UCSD-AML1 (cell line): Measurements from ENCODE around the gene C2orf76.

Source experiments
- DNase-seq: peaks from one replicate; lab custom pipeline; 2025; ENCODE audit not compliant: unreplicated experiment; lab: John Stamatoyannopoulos, UW

The C2orf76 gene

DNA sequence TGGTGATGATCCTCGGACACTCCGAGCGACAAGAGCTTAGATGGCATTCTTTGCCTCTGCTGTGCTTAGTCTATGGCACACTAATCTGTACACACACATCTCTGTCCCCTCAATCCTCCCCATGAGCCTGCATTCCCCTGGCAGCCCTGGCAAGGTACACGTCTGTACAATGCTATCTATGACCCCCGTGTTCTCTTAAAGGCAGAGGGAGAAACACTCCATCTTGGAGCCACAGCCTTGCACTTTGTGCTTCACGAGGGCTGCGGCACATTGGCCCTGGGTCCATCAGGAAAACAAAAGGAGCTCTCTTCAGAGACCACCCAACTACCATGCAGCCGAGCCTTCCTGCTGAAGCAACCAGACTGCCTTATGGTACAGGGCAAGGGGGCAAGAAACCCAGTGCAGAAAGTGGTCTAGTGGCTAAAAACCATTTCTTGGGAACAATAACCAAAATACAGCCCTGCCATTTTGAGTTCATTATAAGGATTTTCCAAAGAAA lies 100.5 kb downstream of the C2orf76 start:
- DNase-seq = no peak

- DNase-seq = no peak
Measured at GRCh38 chr2:119265693-119266066, 101.0 kb downstream of the C2orf76 start.

DNA sequence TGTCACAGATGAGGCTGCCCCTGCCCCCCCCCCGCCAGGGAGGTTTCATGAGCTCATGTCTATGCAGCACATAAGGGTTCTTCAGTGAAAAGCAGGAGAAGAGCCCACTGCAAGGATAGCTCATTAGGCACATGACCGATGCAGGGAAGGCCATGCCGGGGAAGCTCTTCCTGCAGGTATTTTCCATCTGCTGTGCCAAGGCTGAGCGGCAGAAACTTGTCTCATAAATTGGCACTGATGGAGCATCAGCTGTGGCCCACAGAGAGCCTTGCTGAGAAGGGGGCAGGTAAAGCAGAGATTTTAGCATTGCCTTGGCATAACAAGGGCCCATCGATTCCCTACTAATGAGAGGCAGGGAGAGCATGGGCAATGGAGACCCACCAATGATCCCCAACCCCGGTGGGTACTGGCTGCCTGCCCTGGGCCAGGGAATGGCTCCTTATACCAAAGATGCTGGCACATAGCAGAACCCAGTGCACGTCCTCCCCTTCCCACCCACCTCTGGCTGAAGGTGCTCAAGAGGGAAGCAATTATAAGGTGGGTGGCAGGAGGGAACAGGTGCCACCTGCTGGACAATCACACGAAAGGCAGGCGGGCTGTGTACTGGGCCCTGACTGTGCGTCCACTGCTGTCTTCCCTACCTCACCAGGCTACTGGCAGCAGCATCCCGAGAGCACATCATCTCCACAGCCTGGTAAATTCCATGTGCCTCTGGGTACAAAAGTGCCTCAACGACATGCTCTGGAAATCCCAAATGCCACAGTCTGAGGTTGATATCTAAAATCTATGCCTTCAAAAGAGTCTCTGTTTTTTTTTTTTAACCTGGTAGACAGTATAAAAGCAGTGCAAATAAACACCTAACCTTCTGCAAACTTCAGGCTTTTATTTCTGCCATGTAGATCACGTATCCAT lies 101.6 kb downstream of the C2orf76 start:
- peak; percentile 34 for DNase-seq

DNA sequence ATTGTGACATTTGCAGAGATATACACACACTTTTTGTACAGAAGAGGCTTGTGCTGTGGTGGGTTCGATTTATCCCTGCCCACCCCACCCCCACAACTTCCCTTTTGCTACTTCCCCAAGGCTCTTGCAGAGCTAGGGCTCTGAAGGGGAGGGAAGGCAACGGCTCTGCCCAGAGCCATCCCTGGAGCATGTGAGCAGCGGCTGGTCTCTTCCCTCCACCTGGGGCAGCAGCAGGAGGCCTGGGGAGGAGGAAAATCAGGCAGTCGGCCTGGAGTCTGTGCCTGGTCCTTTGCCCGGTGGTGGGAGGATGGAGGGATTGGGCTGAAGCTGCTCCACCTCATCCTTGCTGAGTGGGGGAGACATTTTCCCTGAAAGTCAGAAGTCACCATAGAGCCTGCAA lies 103.0 kb downstream of the C2orf76 start:
- DNase-seq = peak; percentile 22

DNA sequence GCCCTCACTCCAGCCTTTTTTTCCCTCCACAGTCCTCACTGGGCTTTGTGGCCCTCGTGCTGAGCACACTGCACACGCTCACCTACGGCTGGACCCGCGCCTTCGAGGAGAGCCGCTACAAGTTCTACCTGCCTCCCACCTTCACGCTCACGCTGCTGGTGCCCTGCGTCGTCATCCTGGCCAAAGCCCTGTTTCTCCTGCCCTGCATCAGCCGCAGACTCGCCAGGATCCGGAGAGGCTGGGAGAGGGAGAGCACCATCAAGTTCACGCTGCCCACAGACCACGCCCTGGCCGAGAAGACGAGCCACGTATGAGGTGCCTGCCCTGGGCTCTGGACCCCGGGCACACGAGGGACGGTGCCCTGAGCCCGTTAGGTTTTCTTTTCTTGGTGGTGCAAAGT lies 103.6 kb downstream of the C2orf76 start:
- DNase-seq = no peak

DNA sequence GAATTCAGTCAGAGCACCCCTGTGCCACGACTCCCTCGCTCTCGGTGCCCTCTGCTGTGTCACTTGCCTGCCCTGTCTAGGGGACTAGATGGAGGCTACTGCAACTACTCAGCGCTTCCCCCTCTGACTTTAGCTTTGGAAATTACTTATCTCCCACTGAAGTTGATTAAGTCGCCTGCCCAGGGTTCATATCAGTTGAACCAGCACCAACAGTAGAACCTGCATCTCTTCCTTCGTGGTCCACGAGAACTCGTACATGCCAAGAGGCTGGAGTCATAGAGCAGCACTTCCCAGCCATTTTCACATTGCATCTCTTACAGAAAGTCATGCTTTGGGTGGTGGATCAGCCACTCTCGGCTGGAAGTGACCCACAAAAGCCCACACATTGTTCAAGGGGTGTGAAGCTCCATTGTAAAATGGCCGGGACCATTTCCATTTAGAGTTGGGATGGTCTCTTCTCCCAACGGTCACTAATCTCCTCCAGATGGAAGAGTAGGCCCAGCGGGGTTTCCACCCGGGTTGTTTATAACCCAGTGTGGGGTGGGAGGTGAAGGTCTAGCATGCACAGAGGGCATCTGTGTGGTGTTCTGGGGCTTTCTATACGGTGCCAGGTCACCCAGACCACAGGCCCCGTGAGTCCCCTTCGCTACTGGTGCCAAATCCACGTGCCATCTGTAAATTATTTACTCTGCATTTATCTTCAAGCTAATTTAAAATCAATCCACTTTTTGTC lies 105.0 kb downstream of the C2orf76 start:
- DNase-seq = no peak

DNA sequence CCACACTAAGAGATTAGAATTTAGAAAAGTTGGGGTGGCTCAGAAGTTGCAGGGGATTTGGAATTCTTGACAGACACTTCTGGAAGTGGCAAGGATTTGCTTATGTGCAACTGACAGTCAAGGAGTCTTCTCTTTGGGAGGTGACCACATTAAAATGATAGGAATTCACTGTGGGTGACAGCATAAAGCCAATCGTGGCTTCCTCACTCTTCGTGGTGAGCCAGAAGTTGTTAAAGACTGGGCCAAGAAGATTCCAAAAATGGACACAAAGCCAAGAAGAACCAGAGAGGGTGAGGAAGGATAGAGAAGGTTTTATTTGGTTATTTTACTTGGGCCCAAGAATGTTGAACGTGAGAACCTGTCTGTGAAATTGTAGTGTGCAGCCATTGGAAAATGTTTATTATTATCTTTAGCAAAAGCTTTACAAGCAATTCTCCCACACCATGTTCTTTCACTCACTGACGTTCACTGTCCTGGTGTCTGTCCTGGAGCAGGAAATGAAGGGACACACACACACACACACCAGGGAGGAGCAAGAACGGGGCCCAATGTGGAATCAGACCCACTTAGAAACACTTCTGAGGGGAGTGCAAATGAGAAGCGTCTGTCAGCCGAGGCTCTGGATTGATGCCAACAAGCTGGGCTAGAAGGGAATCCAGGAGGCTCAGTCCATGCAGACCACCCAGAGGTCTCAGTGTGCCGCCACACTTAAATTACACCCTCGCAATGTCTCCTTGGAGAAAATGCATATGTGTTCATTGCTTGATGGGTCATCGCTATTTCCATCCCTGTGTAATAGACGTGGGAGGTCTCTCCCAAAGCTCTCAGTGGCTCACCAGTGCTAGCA lies 105.8 kb downstream of the C2orf76 start:
- DNase-seq = no peak

GRCh38 chr2:119259296-119259860 lies 107.3 kb downstream of the C2orf76 start:
- DNase-seq = no peak

DNA sequence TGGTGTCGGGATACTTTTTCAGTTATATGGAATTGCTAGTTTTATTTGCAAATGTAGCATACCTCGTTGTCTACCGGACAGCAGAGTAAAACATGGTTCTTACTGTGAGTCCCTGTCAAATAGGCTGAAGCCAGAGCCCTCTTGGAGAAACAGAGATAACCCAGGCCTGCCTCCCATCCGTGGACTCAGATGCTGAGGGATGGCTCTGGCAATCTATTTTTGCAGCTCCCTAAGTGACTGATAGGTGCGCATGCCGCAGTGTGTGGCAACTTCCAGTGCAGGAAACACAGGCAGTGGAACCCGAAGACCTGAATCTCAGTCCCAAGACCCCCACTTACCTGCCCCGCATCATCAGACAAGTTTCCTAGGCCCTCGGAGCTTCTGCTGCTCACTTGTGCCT lies 109.4 kb downstream of the C2orf76 start:
- no peak for DNase-seq

DNA sequence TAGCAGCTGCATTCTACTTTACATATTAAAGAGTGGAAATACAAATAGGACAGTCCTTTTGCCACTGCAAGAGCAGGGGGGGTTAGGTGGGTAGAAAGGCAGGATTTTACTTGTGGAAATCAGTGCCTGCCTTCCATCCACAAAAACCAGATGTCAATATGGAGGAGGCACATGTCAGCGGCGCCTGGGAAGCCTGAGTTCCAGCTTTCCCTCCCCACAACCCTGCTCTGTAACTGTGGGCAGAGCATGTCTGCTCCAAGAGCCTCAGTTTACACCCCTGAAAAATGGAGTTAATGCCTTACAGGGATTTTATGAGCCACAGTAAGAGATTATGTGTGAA lies 110.1 kb downstream of the C2orf76 start:
- no peak for DNase-seq

DNA sequence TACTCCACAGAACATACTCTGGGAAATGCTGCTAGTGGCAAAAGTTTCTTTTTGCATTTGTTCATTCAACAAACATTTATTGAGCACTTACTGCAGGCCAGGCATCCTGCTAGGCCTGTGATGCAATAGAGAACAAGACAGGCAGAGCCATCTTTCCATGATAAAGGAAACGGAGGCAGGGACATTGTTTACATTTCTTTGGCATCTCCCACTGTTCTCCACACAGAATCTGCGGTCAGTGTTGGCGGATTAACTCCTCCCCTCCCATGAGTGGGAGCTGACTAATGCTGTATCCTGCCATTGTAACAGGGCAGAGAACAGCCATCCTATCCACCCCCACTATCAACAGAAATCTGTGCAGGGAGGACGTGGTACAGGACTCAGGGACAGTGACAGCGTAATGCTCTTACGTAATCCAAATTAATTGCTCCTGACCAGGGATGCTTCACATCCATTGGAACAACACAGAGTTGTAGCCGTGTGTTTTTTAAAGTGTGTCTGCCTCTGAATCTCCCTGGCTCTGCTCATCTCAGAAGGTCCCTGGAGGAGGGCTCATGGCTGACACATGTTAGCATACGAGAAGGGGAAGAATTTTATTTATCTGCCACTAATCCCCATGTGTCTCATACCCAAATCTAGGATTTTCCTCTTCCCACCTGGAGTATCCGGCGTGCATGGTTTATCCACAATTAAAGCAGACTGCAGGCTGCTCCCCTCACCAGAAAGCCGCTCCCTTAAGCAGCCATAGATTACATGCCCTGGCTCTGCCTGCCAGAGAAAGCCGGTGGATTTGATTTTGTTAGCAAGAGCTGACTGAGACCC lies 110.7 kb downstream of the C2orf76 start:
- no peak for DNase-seq

DNA sequence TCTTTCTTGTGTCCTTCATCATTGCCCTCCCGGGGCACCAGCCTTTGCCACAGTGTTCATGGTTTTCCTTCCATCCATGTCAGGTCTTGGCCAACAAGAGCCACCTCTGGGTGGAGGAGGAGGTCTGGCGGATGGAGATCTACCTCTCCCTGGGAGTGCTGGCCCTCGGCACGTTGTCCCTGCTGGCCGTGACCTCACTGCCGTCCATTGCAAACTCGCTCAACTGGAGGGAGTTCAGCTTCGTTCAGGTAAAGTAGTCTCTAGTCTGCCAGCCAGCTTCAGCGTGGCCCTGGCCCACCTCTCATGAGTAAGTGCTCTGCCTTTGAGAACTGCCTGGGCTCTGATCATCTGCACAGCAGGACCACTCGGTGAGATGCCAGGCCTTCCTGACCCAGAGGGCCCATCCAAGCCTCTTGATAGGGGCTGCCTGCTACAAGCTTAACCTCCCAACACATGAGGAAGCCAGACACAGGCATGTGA lies 112.0 kb downstream of the C2orf76 start:
- no peak for DNase-seq

DNA sequence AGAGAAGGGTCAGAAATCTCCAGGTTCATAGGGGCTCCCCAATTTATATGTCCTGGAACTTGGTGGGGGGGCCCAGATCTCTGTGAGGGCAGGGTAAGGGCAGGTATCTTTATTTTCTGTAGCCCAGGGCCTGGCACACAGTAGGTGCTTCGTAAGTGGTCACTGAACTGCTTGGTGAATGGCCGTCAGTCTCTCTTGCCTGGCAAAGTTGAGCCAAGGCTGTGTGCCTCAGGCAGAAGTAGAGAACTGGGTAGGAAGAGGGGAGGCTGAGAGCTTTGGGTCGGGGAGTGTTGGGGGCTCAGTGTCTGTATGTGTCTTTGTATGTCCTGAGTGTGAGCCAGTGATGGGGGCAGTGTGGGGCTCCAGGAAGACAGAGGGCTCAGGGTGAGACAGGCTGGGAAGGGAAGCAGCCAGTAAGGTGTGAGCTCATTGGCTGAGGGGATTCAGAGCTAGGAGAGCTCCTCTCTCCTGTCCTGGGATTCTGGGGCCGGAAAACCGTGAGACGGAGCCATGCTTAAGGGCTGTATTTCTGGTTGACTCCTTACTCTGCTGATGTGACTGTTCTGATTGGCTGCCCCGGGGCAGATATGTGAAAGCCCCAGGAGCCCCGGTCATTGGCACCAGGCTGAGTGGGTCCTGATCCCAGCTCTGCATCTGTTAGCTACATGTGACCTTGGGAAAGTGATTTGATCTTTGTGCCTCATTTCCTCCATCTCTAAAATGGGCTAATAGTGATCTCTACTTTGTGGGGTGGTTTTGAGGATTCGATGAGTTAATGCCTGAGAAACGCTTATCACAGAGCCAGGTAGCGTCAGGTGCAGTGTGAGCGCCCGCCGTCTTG lies 112.7 kb downstream of the C2orf76 start:
- no peak for DNase-seq

GRCh38 chr2:119253114-119253702 lies 113.4 kb downstream of the C2orf76 start:
- DNase-seq = no peak
